Body of pancreas (tissue), 4 donors: ENCODE measurements around the gene CPLX3.

Experiments
- POLR2A ChIP-seq, 3 donors: fragments of 450-650 bp; IDR thresholded peaks; one replicate each; pipeline ENCODE4 v1.6.1; 2016; ENCODE audit warnings: antibody characterized with exemption in 3 of 3, mild to moderate bottlenecking in 2 of 3
- TF ChIP-seq, protein P1 (sequence below), 7 experiments: fragments of 450-650 bp in 4 of 7; fragments of 200-600 bp in 3 of 7; sonication (generic) in 3 of 7; IDR thresholded peaks; one replicate each; pipeline ENCODE4 v1.5.1; 2016 to 2019; ENCODE audit warnings: antibody characterized with exemption in 7 of 7

DNA sequence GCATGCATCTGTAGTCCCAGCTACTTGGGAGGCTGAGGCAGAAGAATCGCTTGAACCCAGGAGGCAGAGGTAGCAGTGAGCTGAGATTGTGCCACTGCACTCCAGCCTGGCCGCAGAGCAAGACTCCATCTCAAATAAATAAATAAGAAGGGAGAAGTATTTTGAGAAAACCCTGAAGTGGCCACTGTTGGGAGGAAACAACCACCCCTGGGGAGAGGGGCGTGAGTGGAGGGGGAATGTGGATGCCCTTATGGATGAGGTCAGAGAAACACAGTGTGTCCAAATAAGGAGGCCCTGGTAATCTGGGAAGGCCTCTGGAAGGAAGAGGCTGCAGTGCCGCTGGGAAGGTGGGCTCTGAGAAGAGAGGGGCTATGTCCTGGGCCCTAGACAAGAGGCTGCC lies 4.2 kb upstream of the CPLX3 start:
- no peak for TF ChIP-seq POLR2A (IDR thresholded peaks at IDR 0.05)
- TF ChIP-seq, protein P1, sequence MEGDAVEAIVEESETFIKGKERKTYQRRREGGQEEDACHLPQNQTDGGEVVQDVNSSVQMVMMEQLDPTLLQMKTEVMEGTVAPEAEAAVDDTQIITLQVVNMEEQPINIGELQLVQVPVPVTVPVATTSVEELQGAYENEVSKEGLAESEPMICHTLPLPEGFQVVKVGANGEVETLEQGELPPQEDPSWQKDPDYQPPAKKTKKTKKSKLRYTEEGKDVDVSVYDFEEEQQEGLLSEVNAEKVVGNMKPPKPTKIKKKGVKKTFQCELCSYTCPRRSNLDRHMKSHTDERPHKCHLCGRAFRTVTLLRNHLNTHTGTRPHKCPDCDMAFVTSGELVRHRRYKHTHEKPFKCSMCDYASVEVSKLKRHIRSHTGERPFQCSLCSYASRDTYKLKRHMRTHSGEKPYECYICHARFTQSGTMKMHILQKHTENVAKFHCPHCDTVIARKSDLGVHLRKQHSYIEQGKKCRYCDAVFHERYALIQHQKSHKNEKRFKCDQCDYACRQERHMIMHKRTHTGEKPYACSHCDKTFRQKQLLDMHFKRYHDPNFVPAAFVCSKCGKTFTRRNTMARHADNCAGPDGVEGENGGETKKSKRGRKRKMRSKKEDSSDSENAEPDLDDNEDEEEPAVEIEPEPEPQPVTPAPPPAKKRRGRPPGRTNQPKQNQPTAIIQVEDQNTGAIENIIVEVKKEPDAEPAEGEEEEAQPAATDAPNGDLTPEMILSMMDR (IDR thresholded peaks at IDR 0.05), result no peak
